ENCODE data around the gene KNOP1. TPM values are rescaled to one million over a fixed set of nuclear protein-coding genes. Genes with fewer than 3 reads are reported as not detected.

Gene KNOP1
- total and polyA plus RNA-seq, 2 of the 4 experiments (the other 2 are of a cell fraction) = 7.0 to 8.4 TPM

DNA sequence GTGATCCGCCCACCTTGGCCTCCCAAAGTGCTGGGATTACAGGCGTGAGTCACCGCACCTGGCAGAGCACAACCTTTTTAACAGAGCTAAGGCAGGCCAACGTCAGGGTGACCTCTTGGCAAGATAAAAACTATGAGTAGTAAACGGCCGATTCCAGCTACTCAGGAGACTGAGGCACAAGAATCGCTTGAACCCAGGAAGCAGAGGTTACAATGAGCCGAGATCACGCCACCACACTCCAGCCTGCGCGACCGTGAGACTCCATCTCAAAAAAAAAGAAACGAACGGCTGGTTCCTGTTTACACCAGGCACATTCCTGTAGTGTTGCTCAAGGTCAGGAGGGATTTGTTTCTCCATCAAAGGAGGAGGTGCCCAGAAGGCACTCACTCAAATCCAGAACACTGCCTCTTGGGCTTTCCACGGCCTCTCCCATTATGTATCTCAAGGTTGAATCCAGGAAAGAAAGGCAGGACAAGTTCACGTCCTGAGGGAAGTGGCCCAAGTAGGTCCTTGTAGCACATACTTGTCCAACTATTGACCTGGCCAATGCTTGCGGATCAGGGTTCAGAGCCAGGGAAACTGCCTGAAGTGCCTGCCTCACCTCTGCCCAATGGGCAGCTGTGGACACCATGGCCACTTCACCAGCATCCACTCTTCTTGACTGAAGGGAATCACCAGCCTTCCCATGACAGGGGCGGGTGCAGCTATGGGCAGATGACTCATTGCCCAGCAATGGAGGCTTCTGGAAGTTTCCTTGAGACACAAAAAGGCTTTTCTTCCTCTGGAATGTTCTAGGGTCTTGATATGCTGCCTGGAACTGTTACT, 13.5 kb downstream of the KNOP1 start:
- WGBS, 2 experiments (ENCODE audit: extremely low coverage in 2 of 2, insufficient read length in 1 of 2) = 82% methylated on average over 10 of the region's 18 CpGs; no CpG with 5 or more reads in 1 of the 2 experiments
- peak; percentile 70 for ATAC-seq (ENCODE audit: low read depth)
- peak overlapping the region; percentile 97 for H3K14ac ChIP-seq (replicated peaks; ENCODE audit: low read depth, low read length)
- H3K79me1 ChIP-seq (ENCODE audit: low read depth in 1 of 2, low read length in 2 of 2) = peaks cover 16 to 53% of the 10 kb centered on the region in 2 experiments; a peak in 3 of 4 replicates
- TF ChIP-seq SMC3 (IDR thresholded peaks at IDR 0.05; ENCODE audit: low read depth, low read length) = no peak
- TF ChIP-seq MAZ (IDR thresholded peaks at IDR 0.05; ENCODE audit: borderline replicate concordance, low read depth, low read length) = no peak
- TF ChIP-seq MXI1 (IDR thresholded peaks at IDR 0.05; ENCODE audit: borderline replicate concordance, low read depth, low read length) = no peak
- 0 out of 2 replicates have a peak, but pooled peaks have one; percentile 40 for TF ChIP-seq BHLHE40 (IDR thresholded peaks at IDR 0.05; ENCODE audit: low read depth, low read length)
- 0 out of 2 replicates have a peak, but pooled peaks have one; percentile 33 for TF ChIP-seq FOS (IDR thresholded peaks at IDR 0.05; ENCODE audit: low read depth, low read length)
- TF ChIP-seq NFE2L2 (IDR thresholded peaks at IDR 0.05; ENCODE audit: low read depth, low read length) = no peak
- TF ChIP-seq CEBPB (IDR thresholded peaks at IDR 0.05; ENCODE audit: low read depth, low read length) = peak; percentile 80
- peak; percentile 18 for TF ChIP-seq RCOR1 (IDR thresholded peaks at IDR 0.05; ENCODE audit: insufficient replicate concordance, low read length)
- TF ChIP-seq, protein P1, sequence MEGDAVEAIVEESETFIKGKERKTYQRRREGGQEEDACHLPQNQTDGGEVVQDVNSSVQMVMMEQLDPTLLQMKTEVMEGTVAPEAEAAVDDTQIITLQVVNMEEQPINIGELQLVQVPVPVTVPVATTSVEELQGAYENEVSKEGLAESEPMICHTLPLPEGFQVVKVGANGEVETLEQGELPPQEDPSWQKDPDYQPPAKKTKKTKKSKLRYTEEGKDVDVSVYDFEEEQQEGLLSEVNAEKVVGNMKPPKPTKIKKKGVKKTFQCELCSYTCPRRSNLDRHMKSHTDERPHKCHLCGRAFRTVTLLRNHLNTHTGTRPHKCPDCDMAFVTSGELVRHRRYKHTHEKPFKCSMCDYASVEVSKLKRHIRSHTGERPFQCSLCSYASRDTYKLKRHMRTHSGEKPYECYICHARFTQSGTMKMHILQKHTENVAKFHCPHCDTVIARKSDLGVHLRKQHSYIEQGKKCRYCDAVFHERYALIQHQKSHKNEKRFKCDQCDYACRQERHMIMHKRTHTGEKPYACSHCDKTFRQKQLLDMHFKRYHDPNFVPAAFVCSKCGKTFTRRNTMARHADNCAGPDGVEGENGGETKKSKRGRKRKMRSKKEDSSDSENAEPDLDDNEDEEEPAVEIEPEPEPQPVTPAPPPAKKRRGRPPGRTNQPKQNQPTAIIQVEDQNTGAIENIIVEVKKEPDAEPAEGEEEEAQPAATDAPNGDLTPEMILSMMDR (conservative IDR thresholded peaks at IDR 0.05; ENCODE audit: low read depth, low read length) = no peak
- TF ChIP-seq CHD1 (IDR thresholded peaks at IDR 0.05; ENCODE audit: low read depth, low read length) = no peak
- no peak for TF ChIP-seq POLR2A (IDR thresholded peaks at IDR 0.05; ENCODE audit: low read depth, low read length)
- H3K9me1 ChIP-seq (ENCODE audit: insufficient read depth, low read length) = peaks cover 8% of the 10 kb centered on the region
- in situ Hi-C loops (cut with MboI; ENCODE audit: low sequenced_read_pairs) (loop anchor here (25.0 kb wide), 1 partner anchor 592 kb away; the partner anchor contains the start of gene ITPRIPL2), intact Hi-C loops (cut with micrococcal nuclease) (loop anchor here (5.0 kb wide), 2 partner anchors 147 to 183 kb away; partner anchors contain the start of gene VPS35L), dilution Hi-C loops (cut with HindIII; ENCODE audit: low sequenced_read_pairs, unreplicated experiment) (no loop called here)
- H2BK5ac ChIP-seq (ENCODE audit: low read depth, low read length, poor library complexity, severe bottlenecking) = peak overlapping the region; percentile 91
- peak overlapping the region; percentile 5 to 95; a peak in 3 of 4 replicates for H4K8ac ChIP-seq (ENCODE audit: low read depth in 2 of 2, low read length in 2 of 2)
- H2BK20ac ChIP-seq (ENCODE audit: low read depth, low read length) = peak overlapping the region; percentile 96
- no TSS peak for BruUV-seq (replicated peaks)
- H3K9ac ChIP-seq (ENCODE audit: low read depth, low read length) = no peak overlapping the region
- H2AK9ac ChIP-seq (replicated peaks; ENCODE audit: low read depth, low read length, poor library complexity) = peak overlapping the region; percentile 92
- H3K9me3 ChIP-seq (ENCODE audit: control insufficient read depth, insufficient read depth, low read length) = no peaks in the 10 kb centered on the region
- peak overlapping the region; percentile 65; the same call in 1 of the 2 replicates for H4K5ac ChIP-seq (ENCODE audit: low read depth, low read length)
- ChIA-PET POLR2A (ENCODE audit: unreplicated experiment) (no interaction called here), CTCF (no interaction called here)
- H3K23ac ChIP-seq (ENCODE audit: low read depth, low read length) = peak overlapping the region; percentile 93
- peak overlapping the region; percentile 86 for H4K91ac ChIP-seq (ENCODE audit: insufficient read depth, low read depth, low read length)
- no peak overlapping the region for H3K4me3 ChIP-seq (ENCODE audit: insufficient read depth, low read depth, low read length)
- H3K36me3 ChIP-seq (ENCODE audit: control insufficient read depth, insufficient read depth, low read length) = peaks cover 44% of the 10 kb centered on the region
- peaks cover 10% of the 10 kb centered on the region for H3K4me1 ChIP-seq (ENCODE audit: control insufficient read depth, insufficient read depth, low read length)
- H4K20me1 ChIP-seq (ENCODE audit: insufficient read depth, low read length) = no peaks in the 10 kb centered on the region
- H3K27me3 ChIP-seq (ENCODE audit: control insufficient read depth, insufficient read depth, low read length) = no peaks in the 10 kb centered on the region
- H3K4me2 ChIP-seq (ENCODE audit: low read depth, low read length) = no peak overlapping the region
- H3K4ac ChIP-seq (ENCODE audit: low read depth, low read length) = peak overlapping the region; percentile 99
- peak overlapping the region; percentile 75; the same call in 1 of the 2 replicates for H3K18ac ChIP-seq (ENCODE audit: low read depth, low read length)
- peak overlapping the region; percentile 100 for H2AK5ac ChIP-seq (ENCODE audit: low read depth, low read length)
- DNase-seq = peak; percentile 77
- H3K56ac ChIP-seq (ENCODE audit: extremely low read depth, insufficient read depth, low read length) = no peak overlapping the region; the same call in 1 of the 2 replicates
- peak overlapping the region; percentile 70 for H3K27ac ChIP-seq (ENCODE audit: insufficient read depth, low read length)
- peak overlapping the region; percentile 91 for H2BK120ac ChIP-seq (ENCODE audit: low read depth, low read length)
- H2AFZ ChIP-seq (replicated peaks; ENCODE audit: low read length, poor library complexity) = peak overlapping the region; percentile 71
- H2BK15ac ChIP-seq (ENCODE audit: low read depth, low read length) = peak overlapping the region; percentile 74; the same call in 2 of the 3 replicates
